OCI-LY3 (cell line): ENCODE results near the gene KDM8.
"Not testable (repeated sequence)": the region's sequence is repeated elsewhere in the genome, so short reads cannot be mapped to it uniquely, and the experiment has no call there.

ENCODE experiments used
- H2AFZ ChIP-seq: fragments of 200-600, 300-600 bp; shearing (Covaris generic); 2 replicates; pipeline ENCODE4 v1.6.0; 2014; ENCODE audit warnings: antibody characterized with exemption, low read depth, low read length
- H3K27ac ChIP-seq: fragments of 200-600, 300-600 bp; sonication (generic); 2 replicates; pipeline ENCODE4 v1.5.1; 2014; ENCODE audit warnings: mild to moderate bottlenecking, low read length, moderate library complexity, mixed read lengths
- H3K27me3 ChIP-seq: fragments of 200-600, 300-600 bp; sonication (generic); 2 replicates; pipeline ENCODE4 v1.6.1; 2014; ENCODE audit warnings: low read depth, low read length, mixed read lengths
- H3K36me3 ChIP-seq: fragments of 200-600, 300-600 bp; sonication (generic); replicated peaks from 2 replicates; pipeline ENCODE3; 2014; ENCODE audit warnings: low read depth, low read length, mixed read lengths
- H3K4me1 ChIP-seq: fragments of 300-600, 200-600 bp; sonication (generic); 2 replicates; pipeline ENCODE4 v1.6.1; 2014; ENCODE audit warnings: low read length, mixed read lengths
- H3K4me2 ChIP-seq: fragments of 200-600, 300-600 bp; sonication (generic); 2 replicates; pipeline ENCODE4 v1.6.1; 2014; ENCODE audit warnings: low read length, mixed read lengths
- H3K4me3 ChIP-seq: fragments of 300-600, 200-600 bp; sonication (generic); 2 replicates; pipeline ENCODE4 v1.5.1; 2014; ENCODE audit warnings: antibody characterized with exemption, mild to moderate bottlenecking, low read length, moderate library complexity
- H3K79me2 ChIP-seq: fragments of 300-600, 200-600 bp; shearing (Covaris generic); 2 replicates; pipeline ENCODE4 v1.6.1; 2014; ENCODE audit warnings: mild to moderate bottlenecking, low read length, mixed read lengths
- H3K9ac ChIP-seq: fragments of 300-600, 200-600 bp; shearing (Covaris generic); 2 replicates; pipeline ENCODE4 v1.6.0; 2014; ENCODE audit warnings: mild to moderate bottlenecking, low read length, moderate library complexity
- H3K9me3 ChIP-seq: fragments of 200-600, 300-600 bp; shearing (Covaris generic); 2 replicates; pipeline ENCODE4 v1.6.1; 2014; ENCODE audit warnings: low read length, mixed read lengths; ENCODE audit not compliant: insufficient read depth
- H4K20me1 ChIP-seq: fragments of 200-600, 300-600 bp; sonication (generic); 2 replicates; pipeline ENCODE4 v1.6.1; 2016; ENCODE audit warnings: low read length, mixed read lengths; ENCODE audit not compliant: insufficient read depth
- CTCF ChIP-seq: fragments of 200-600, 300-600 bp; sonication (generic); IDR thresholded peaks from 2 replicates; pipeline ENCODE4 v1.5.1; 2014; ENCODE audit warnings: antibody characterized with exemption, low read length, low read depth
- EZH2phosphoT487 ChIP-seq: fragments of 200-600 bp; shearing (Covaris generic); IDR thresholded peaks from 2 replicates; pipeline ENCODE4 v1.6.1; 2018; ENCODE audit warnings: antibody characterized with exemption, mixed run types, low read depth

Gene KDM8

GRCh38 chr16:27256861-27257260 is 53.5 kb downstream of the KDM8 start:
- H3K4me3 ChIP-seq = no peak overlapping the region

GRCh38 chr16:27257271-27257670 is 53.9 kb downstream of the KDM8 start:
- no peak overlapping the region for H3K27ac ChIP-seq
- no peak overlapping the region for H3K9ac ChIP-seq
- no peak for TF ChIP-seq EZH2phosphoT487
- no peak for TF ChIP-seq CTCF
- H3K36me3 ChIP-seq = peaks cover 24% of the 10 kb centered on the region
- H3K9me3 ChIP-seq = no peaks in the 10 kb centered on the region
- H4K20me1 ChIP-seq = peaks cover 3% of the 10 kb centered on the region; the same call in 1 of the 2 replicates
- peaks cover 22% of the 10 kb centered on the region for H3K4me1 ChIP-seq
- no peak overlapping the region for H2AFZ ChIP-seq
- H3K4me3 ChIP-seq = no peak overlapping the region
- H3K4me2 ChIP-seq = no peak overlapping the region
- no peaks in the 10 kb centered on the region for H3K27me3 ChIP-seq
- H3K79me2 ChIP-seq = peaks cover 16% of the 10 kb centered on the region

More at GRCh38 chr16:27256861-27257260, 53.5 kb downstream of the KDM8 start:
- H3K4me1 ChIP-seq = peaks cover 22% of the 10 kb centered on the region
- no peak overlapping the region for H3K4me2 ChIP-seq
- H3K79me2 ChIP-seq = peaks cover 16% of the 10 kb centered on the region; the same call in 1 of the 2 replicates
- TF ChIP-seq EZH2phosphoT487 (no peak), CTCF (no peak)
- no peaks in the 10 kb centered on the region for H3K27me3 ChIP-seq
- H2AFZ ChIP-seq = no peak overlapping the region
- H3K36me3 ChIP-seq = peaks cover 24% of the 10 kb centered on the region
- no peak overlapping the region for H3K9ac ChIP-seq
- H3K9me3 ChIP-seq = no peaks in the 10 kb centered on the region
- H3K27ac ChIP-seq = no peak overlapping the region
- peaks cover 3% of the 10 kb centered on the region; the same call in 1 of the 2 replicates for H4K20me1 ChIP-seq

DNA sequence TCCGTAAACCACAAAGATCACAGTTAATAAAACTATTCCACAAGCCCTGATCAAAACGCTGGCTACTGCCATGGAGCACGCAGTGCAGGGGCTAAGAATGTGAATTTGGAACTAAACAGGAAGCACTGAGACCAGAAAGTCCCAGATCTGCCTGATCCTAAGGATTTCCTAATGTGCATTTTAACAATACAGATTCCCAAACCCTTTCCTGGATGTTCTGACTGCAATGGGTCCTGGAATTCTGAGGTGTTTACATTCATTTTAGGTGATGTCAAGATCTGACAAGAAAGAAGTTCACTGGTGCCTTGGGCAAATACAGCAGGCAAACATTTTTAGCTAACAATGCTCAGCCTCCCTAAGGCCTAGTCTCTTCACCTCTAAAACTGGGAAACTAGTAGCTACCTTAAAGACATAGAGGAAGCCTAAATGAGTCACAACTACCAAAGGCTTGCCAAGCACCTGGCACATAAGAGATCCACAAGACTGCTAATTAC is 55.0 kb downstream of the KDM8 start:
- H3K9me3 ChIP-seq = no peaks in the 10 kb centered on the region
- no peak overlapping the region for H3K27ac ChIP-seq
- no peaks in the 10 kb centered on the region for H3K27me3 ChIP-seq
- no peak for TF ChIP-seq EZH2phosphoT487
- TF ChIP-seq CTCF = no peak
- H3K4me1 ChIP-seq = peaks cover 21% of the 10 kb centered on the region
- peaks cover 21% of the 10 kb centered on the region for H3K36me3 ChIP-seq
- H3K4me2 ChIP-seq = no peak overlapping the region
- no peak overlapping the region for H2AFZ ChIP-seq
- H3K79me2 ChIP-seq = peaks cover 15% of the 10 kb centered on the region
- H3K4me3 ChIP-seq = no peak overlapping the region
- peaks cover 3% of the 10 kb centered on the region; the same call in 1 of the 2 replicates for H4K20me1 ChIP-seq
- H3K9ac ChIP-seq = no peak overlapping the region

- Histone ChIP-seq H3K4me1 (peaks cover 7% of the 10 kb centered on the region), H3K27ac (no peak overlapping the region), H2AFZ (no peak overlapping the region)
Observed at GRCh38 chr16:27259710-27260109, 56.4 kb downstream of the KDM8 start.

DNA sequence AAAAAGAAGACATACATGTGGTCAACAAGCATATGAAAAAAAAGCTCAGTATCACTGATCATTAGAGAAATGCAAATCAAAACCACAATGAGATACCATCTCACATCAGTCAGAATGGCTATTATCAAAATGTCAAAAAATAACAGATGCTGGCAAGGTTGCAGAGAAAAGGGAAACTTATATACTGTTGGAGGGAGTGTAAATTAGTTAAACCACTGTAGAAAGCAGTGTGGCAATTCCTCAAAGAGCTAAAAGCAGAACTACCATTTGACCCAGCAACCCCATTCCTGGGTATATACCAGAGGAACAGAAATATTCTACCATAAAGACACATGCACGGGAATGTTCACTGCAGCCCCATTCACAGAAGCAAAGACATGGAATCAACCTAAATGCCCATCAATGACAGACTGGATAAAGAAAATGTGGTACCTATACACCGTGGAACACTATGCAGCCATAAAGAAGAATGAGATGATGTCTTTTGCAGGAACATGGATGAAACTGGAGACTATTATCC is 59.6 kb downstream of the KDM8 start:
- H3K4me2 ChIP-seq, H3K36me3 ChIP-seq, H3K27ac ChIP-seq, H3K4me3 ChIP-seq, H3K4me1 ChIP-seq, H3K9ac ChIP-seq, H3K9me3 ChIP-seq, H3K27me3 ChIP-seq, H4K20me1 ChIP-seq, H2AFZ ChIP-seq: not testable (repeated sequence)
- peaks cover 13% of the 10 kb centered on the region for H3K79me2 ChIP-seq

More at GRCh38 chr16:27259710-27260109, 56.4 kb downstream of the KDM8 start:
- Histone ChIP-seq H3K27me3 (no peaks in the 10 kb centered on the region), H4K20me1 (peaks cover 3% of the 10 kb centered on the region; the same call in 1 of the 2 replicates), H3K79me2 (peaks cover 9% of the 10 kb centered on the region; the same call in 1 of the 2 replicates), H3K4me3 (no peak overlapping the region), H3K9me3 (no peaks in the 10 kb centered on the region), H3K4me2 (no peak overlapping the region), H3K36me3 (peaks cover 14% of the 10 kb centered on the region), H3K9ac (no peak overlapping the region)
- TF ChIP-seq EZH2phosphoT487 (no peak), CTCF (no peak)
